NCI-H460 (cell line): ENCODE measurements around the gene CHN1. TPM values are rescaled to one million over a fixed set of nuclear protein-coding genes. Genes with fewer than 3 reads are reported as not detected.

Experiments
- DNase-seq: peaks from one replicate; pipeline ENCODE4 v3.0.0-alpha.2; 2016; ENCODE audit warnings: low read depth; ENCODE audit errors: extremely low read depth
- total RNA-seq: library from RNA; depleted of rRNA; stranded (reverse); fragments of >200 nt; shearing (Covaris generic); gene quantifications from 2 replicates; pipeline ENCODE4 v1.2.3, GENCODE V29; 2014

The CHN1 gene
- total RNA-seq, 1 experiment from 2014 or later, result 27.7 TPM

DNA sequence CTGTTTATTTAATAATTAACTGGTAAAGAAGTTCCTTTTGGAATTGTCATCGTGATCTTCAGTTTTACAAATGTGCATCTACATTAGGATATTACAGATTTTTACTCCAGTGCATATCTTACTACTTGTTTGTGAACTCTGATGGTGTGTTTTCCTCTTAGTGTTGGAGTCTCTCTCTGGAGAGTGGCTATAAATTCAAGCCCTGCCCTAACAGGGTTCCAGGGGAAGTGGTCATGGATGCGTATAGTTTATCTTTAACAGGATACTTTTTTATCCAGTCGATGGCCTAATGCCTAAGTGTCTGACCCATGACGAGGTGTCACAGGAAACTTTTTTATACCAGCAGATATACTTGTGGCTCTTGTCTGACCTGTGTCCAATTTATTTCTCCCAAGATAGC is 75.4 kb downstream of the CHN1 start:
- no peak for DNase-seq

DNA sequence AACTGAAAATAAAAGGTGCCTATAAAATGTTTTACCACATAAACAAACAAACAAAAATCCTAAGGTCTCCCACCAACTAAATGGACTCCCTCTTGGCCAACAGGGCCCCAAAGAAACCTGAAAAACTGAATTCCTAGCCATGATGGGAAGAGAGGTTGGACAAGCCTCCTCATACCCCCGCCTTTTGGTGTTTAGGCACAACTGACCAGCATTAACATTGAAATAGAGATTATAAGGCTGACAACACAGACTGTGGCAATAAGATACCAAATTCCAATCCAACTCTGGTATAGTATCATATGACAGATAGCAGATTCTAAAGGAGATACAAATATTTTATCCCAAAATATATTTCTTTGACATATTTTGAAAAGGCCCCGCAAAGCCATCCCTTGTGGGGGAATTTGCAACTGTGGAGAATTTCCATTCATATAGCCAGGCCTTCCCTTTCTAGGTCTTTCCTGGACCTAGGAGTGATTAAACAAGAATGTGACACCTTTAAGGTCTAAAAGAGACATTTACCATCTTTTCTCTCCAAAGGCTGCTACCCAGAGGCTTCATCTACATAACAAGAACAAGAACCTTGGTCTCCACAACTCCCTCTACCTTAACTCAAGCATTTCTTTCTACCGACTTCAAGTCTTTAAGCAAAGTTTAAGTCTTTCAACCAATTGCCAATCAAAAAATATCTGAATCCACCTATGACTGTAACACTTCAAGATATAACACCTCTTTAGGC is 80.0 kb downstream of the CHN1 start:
- no peak for DNase-seq

DNA sequence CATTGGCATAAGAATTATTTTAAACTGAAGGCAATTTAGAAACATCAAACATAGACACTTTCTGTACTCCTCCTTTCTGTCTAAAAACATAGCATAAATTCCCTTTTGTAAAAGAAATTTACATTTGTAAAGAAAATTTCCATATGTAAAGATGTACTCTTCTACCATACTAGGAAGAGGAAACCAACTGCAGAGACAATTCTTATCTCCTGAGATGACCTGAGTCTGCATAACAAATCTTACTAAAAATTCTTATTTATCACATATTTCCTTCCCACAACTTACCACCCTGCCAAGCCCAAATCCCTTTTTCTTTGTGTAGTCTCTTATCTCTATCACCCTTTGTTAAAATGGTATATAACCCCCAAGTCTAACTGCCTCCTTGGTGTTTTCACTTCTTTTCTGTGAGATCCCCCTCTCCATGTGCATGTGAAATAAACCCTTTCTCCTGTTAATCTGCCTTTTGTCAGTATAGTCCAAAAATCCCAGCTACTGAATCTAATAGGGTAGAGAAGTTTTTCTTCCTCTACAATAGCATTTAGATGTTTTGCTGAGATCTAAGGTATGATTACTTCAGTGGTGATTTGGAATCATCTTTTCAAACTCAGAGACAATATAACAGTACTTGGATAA is 81.0 kb downstream of the CHN1 start:
- DNase-seq, result no peak

DNA sequence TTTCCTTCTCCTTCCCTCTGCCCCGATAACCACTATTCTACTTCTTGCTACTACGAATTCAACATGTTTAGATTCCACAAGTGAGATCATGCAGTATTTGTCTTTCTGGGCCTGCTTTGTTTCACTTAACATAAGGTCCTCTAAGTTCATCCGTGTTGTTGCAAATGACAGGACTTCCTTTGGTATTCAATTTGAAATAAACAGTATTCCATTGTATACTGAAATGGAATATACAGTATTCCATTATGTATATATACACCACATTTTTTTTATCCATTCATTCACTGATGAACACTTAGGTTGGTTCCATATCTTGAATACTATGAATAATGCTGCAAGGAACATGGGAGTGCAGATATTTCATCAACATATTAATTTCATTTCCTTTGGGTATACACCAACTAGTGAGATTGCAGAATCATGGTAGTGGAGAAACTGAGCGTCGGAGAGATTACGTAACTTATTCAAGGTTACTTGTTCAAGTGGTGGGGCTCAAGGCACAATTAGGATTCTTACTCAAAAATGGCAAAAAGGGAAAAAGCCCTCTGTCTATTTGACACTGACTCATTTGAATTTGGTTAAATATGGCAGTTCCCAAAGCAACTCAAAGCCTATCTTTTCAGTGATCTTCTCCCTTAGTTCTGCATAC is 85.1 kb downstream of the CHN1 start:
- no peak for DNase-seq

DNA sequence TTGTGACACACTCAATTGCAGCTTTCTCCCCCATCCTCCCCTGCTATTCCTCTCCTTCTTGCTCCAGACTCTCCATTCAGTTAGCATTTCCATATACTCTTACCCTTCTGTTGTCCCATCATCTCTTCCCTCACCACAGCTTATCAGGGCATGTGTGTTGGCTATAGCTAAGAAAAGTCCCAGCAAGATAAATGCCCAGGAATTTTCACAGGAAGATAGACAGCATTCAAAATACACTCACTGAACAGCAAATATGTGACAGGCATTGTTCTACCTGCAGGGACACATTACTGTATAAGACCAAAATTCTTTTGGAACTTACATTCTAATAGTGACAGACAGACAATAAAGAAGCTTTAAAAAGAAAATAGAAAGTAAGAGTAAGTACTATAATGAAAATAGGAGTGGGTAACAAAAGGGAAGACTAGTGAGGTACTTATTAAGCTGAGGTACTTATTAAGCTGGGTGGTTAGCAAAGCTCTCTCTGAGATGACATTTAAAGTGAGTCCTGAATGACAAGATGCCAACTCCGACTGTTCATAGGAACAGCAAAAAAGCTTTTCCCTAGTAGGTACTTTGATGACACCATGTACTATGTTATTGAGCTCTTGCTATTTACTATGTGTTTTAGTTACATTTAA is 86.2 kb downstream of the CHN1 start:
- no peak for DNase-seq

DNA sequence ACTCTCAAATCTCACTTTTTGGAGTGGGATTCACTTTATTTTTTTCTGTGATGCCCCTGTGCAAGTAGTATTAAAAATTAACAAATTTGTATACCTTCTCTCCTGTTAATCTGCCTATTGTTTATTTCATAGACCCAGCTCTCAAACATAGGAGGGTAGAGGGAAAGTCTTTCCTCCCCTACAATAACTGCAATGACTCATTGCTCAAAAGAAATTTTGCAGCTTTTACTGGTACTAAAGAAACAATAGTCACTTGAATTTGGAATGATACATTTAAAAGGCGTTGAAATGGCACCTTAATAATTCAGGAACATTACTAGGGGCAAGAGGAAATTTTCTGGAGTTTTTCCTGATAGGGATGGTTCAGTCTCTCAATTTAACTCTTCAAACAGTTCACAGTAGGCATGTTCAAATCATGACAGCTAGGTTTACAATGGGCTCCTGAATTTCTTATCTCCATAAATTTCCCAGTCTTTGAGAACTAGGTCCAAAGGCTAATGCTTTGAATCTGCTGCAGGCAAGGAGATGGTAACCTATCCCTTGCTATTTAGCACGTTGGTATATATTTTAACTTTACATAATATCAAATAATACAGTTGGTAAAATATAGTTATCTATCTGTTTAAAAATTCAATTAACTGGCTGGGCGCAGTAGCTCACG is 88.8 kb downstream of the CHN1 start:
- no peak for DNase-seq

DNA sequence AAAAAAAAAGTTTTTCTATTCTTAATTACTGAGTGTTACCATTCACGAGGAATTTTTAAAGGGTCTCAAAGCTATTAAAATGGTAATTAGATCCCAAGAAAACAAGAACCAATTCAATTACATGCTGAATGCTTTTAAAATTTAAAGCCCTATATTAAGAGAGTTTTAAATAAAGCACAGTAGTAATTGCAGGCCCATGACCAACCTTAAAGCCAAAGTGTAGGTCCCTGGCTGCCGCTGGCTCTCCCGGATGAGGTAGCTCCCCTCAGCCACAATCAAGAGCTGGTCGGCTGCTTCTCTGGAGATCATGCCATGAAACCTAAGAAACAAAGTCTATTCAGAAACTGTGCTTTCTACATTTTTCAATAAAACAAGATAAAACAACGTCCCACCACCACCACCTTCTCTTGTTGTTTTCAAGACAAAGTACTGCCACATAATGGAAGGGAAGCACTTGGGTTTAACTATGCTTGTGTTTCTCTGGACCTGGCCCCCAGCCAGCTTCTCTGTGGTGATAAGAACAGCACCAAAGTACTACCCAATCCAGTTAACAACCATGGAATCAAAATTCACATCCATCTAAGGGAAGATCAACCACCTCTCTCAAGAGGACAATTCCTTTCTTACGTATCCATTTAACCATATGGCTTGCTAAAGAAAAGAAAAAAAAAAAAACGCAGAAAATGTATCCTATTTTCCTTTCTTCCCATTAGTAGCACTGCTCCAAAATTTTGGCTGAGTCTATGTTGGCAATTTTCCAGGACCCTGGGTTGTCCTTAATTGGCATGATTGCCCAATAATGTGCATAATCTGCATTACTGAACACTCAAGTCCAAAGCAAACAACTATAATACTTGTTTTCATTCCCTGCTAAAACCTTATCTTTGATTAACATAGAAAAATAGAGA is 90.1 kb downstream of the CHN1 start:
- no peak for DNase-seq

DNA sequence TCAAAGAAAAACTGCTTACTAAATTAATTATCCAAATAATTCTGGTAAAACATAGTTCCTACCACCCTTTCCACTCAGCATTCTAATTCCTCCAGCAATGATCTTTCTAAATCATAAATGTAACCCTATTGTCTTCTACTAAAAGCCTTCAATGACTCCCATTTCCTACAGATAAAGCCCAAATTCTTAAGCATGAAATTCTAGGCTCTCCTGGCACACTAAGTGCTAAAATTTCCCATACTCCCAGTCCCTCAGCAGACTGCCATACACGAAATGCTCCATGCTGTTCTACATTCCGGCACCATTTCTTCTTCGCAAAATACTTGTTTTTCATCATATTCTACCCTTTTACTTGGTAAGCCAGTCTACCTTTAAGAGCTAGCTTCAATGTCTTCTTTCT is 96.9 kb downstream of the CHN1 start:
- no peak for DNase-seq

DNA sequence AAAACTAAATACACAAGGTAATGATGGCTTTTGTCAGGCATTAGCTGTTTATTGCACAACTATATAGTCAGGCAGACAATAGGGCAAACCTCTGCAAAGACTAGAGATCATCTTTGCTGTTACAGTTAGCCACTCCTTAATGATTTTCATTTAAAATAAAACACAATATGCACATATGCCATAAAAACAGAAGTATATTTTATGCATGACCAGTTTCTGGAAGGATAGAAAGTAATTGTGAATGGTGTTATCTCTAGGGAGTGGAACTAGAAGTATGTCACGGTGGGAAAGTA is 102.0 kb downstream of the CHN1 start:
- DNase-seq, result no peak

DNA sequence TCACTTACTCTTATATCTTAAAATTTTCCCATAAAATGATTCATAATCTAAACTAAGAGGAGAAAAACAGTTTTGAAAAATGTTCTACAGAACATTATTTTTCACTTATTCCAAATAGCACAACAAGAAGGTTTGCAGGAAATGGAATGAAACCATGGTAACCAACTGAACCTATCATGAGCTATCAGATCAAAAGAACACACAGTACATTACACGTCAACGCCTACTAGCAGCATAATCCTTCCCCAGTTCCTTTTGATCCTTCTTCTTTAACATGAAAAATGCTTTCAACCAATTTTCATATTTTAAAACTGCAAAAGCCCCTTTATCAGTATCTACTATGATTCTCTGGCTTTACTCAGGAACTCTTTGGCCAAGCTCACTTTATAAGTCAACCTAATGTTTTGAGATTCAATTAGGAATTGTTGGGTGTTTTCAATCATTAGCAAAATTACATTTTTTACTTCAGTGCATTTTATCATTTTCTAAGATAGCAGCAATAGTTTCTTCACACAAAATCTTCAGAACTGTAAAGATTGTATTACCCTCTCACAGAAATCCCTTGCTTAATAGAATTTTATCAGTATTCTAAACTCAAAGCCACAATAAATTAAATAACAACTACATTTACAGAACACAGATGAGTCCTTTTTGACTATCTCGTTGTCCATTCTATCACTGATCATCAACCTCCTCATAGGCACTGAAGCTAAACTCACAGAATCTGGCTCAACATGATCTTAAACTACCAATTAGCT is 102.5 kb downstream of the CHN1 start:
- DNase-seq, result no peak

DNA sequence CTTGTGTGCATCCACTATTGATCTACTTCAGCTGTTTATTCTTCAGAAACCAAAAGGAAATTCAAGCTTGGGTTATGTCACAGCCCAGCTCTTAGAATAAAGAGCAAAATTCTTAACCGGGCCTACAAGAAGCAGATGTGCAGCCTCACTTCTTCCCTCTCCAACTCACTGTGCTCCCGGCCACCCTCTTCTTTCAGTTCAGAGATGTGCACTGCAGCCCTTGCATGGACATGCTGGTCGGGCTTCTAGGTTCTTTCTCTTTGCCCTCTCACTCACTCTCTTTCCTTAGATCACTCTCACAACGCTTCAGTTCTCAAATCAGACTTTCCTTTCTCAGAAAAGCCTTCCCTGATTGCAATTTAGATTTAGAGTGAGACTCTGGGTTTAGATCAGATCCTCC is 104.1 kb downstream of the CHN1 start:
- no peak for DNase-seq

DNA sequence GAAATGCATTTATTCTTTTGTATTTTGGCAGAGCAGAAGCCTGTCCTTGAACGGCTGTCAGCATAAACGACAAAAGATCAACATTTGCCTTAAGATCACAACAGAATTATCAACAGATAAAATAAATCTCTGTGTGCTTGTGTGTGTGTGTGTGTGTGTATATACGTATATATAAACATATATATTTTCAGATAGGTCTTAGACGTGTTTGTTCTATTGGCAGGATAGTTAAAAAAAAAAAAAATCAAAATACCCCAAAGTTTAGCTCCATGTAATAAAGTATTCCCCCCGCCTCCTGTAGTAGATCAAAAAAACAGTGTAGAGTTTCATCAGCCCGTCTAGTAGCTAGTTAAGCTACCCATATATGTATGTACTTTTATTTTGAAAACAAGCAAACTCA is 107.9 kb downstream of the CHN1 start:
- no peak for DNase-seq

DNA sequence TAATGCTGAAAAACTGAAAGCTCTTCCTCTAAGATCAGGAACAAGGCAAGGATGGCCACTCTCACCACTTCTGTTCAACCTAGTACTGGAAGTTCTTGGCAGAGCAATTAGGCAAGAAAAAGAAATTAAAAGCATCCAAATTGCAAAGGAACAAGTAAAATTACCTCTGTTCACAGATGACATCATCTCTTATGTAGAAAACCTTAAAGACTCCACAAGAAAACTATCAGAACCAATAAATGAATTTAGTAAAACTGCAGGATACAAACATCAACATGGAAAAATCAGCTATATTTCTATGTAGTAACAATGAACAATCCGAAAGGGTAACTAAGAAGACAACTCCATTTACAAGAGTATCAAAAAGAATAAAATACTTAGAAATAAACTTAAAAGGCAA is 112.2 kb downstream of the CHN1 start:
- no peak for DNase-seq

DNA sequence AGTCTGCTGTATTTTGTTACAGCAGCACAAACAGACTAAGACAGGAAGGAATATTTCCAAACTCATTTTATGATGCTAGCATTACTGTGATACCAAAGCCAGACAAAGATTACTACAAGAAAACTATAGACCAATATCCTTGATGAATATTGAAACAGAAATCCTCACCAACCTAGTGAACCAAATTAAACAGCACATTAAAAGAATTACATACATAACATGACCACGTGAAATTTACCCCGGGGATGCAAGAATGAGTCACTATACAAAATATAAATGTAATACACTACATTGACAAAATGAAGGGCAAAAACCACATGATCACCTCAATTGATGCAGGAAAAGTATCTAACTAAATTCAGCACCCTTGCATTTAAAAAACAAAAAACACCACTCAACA is 112.6 kb downstream of the CHN1 start:
- peak; percentile 85 for DNase-seq

DNA sequence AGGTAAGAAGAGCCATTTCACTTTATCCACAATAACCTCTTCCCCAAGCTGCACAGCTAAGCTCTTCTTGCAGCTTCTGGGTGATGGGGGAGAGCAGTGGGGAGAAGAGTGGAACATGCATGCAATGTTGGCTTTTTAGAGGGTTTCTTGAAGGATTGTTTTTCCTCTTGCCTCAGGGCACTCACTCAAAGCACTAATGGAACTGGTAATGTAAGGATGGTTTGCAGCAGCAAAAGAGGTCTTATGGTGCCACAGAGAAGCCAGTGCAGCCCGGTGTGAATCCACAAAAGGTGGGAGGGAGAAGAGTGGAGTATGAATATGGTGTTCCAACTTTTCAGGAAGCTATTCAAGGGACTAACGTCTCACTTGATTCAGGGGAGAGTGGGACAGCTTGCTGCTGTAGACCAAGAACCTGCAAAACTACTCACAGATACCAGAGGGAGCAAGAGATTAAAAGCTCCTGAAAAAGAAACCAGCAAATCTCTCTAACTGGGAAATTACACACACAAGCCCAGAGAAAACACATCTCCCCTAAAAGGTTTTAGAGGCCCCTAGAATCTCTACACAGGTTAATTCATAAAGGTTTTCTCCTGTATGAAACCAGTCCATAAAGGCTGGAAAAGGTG is 116.4 kb downstream of the CHN1 start:
- no peak for DNase-seq

DNA sequence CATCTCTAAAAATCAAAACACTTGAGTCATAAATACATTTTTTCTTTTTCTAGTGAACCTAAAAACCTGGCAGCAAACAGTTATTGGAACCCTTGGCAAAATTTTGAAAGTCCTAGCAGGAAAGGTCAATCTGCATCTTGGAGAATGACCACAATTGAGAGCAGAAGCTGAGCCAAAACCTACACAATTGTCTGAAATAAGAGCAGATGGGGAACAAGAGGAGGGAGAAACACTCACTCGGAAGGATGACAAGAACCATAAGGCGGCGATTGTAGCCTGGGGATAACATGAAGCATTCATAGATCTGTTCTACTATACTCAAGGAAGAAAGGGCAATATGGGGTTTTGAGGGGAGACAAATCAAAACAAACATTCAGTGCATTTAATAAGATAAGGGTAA is 117.0 kb downstream of the CHN1 start:
- no peak for DNase-seq

DNA sequence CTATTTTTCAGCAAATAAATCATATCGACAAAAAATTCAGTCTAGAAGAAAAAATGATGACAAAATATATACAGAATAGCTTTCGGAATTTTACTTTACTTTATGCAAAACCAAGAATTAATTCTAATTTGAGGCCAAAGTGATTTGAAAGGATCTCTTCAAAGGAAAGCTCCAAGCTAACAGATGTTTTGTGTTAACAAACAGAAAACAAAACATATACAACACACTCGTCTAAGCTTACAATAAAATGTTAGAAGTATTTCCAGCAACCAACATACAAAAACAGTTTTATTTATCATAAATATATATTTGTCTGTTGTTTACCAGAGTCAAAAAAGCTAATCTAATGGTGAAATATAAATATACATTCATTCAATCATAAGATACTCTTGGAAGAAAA is 122.8 kb downstream of the CHN1 start:
- DNase-seq, result no peak

DNA sequence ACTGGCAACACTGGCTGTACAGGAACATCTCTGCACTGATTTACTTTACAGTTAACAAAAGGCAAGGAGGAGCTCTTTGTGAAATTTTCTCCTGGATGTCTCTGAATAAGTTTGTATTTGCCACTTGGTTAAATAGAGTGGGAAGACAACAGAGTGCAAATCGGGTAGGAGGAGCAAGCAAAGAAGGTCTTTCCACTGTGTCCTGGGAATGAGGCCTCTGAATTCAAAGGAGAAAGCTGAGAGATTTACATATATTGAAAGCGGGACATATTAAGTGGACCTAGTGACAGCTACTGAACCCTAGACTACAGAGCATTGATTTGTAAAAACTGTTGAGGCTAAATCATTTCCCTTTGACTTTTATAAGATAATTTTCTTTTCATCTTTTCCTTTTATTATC is 123.5 kb downstream of the CHN1 start:
- DNase-seq, result no peak

DNA sequence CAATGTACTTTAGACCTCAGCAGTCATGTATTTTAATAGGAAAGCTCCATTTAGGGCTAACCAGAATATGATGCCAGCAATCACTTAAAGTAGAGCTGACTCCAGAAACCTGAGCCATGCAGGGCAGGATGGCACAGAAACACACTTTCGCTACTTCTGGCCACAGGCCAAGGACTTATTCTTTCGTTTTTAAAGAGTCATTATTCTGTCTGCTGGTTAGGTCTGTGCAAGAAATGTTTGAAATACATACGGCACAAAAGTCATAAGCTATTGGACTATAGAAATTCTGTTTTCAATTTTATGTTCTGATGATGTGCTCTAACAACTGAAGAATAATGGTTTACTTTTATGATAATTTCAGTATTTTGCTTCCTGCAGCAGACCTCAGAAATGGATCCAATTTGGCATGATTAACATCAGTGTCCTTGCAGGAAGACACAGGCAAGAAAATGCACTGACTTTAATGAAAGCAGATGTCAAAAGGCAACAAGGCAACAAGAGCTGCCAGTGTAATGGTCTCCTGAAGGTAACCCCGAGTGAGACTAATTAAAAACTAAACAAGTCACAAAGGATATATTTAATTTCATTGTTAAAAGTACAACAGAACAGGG is 126.5 kb downstream of the CHN1 start:
- DNase-seq, result no peak
